ENCODE measurements around the gene REXO5. TPM values are rescaled to one million over a fixed set of nuclear protein-coding genes. Genes with fewer than 3 reads are reported as not detected.
A peak's percentile ranks its signal among the peaks of the same experiment; 100 is the strongest.

The REXO5 gene
- polyA plus RNA-seq, 1 experiment, result 2.6 TPM

- DNase-seq (ENCODE audit: low read depth, low spot score), result no peak
- ChIA-PET POLR2A (interaction anchor here (1.4 kb wide), 1 partner anchor 14 kb away, joined by 4 read pairs; no protein-coding TSS in a partner anchor), CTCF (interaction anchor here (0.7 to 3.3 kb wide), 4 partner anchors 14 to 219 kb away, joined by 3 to 34 read pairs (median 4); no protein-coding TSS in a partner anchor)
- no peaks in the 10 kb centered on the region for H3K27me3 ChIP-seq (ENCODE audit: control insufficient read depth, insufficient read depth, low read length)
- H3K9me3 ChIP-seq (ENCODE audit: control insufficient read depth, insufficient read depth, low read length), result no peaks in the 10 kb centered on the region
- no peak for TF ChIP-seq CTCF (IDR thresholded peaks at IDR 0.05; ENCODE audit: low read depth, low read length)
- peak overlapping the region; percentile 96 for H3K27ac ChIP-seq (ENCODE audit: low read depth, low read length)
- H3K4me3 ChIP-seq (ENCODE audit: low read depth, low read length), result no peak overlapping the region
Measured at GRCh38 chr16:20865420-20866131, 59.2 kb downstream of the REXO5 start.

- POLR2A ChIA-PET, result interaction anchor here (1.4 kb wide), 1 partner anchor 15 kb away, joined by 4 read pairs; no protein-coding TSS in a partner anchor
- no peak overlapping the region for H3K4me3 ChIP-seq (ENCODE audit: low read depth, low read length)
Measured at GRCh38 chr16:20866145-20866772, 59.9 kb downstream of the REXO5 start.

GRCh38 chr16:20866801-20867200, 60.5 kb downstream of the REXO5 start:
- ChIA-PET CTCF (interaction anchor here (0.6 to 3.3 kb wide), 4 partner anchors 16 to 682 kb away, joined by 3 to 34 read pairs (median 4); no protein-coding TSS in a partner anchor), POLR2A (interaction anchor here (1.4 kb wide), 1 partner anchor 15 kb away, joined by 4 read pairs; no protein-coding TSS in a partner anchor)
- Histone ChIP-seq H3K4me3 (ENCODE audit: low read depth, low read length) (no peak overlapping the region), H3K9me3 (ENCODE audit: control insufficient read depth, insufficient read depth, low read length) (no peaks in the 10 kb centered on the region), H3K27me3 (ENCODE audit: control insufficient read depth, insufficient read depth, low read length) (no peaks in the 10 kb centered on the region), H3K27ac (ENCODE audit: low read depth, low read length) (peak overlapping the region; percentile 96)
- DNase-seq (ENCODE audit: low read depth, low spot score), result no peak
- TF ChIP-seq CTCF (IDR thresholded peaks at IDR 0.05; ENCODE audit: low read depth, low read length), result no peak

More at GRCh38 chr16:20866145-20866772, 59.9 kb downstream of the REXO5 start:
- TF ChIP-seq CTCF (IDR thresholded peaks at IDR 0.05; ENCODE audit: low read depth, low read length), result no peak
- CTCF ChIA-PET, result interaction anchor here (0.6 to 3.3 kb wide), 5 partner anchors 14 to 682 kb away, joined by 3 to 34 read pairs (median 4); no protein-coding TSS in a partner anchor
- no peaks in the 10 kb centered on the region for H3K9me3 ChIP-seq (ENCODE audit: control insufficient read depth, insufficient read depth, low read length)
- no peak for DNase-seq (ENCODE audit: low read depth, low spot score)
- H3K27me3 ChIP-seq (ENCODE audit: control insufficient read depth, insufficient read depth, low read length), result no peaks in the 10 kb centered on the region
- peak overlapping the region; percentile 96 for H3K27ac ChIP-seq (ENCODE audit: low read depth, low read length)

- Histone ChIP-seq H3K27ac (ENCODE audit: low read depth, low read length) (no peak overlapping the region), H3K9me3 (ENCODE audit: control insufficient read depth, insufficient read depth, low read length) (no peaks in the 10 kb centered on the region), H3K4me3 (ENCODE audit: low read depth, low read length) (no peak overlapping the region), H3K27me3 (ENCODE audit: control insufficient read depth, insufficient read depth, low read length) (no peaks in the 10 kb centered on the region)
- no peak for TF ChIP-seq CTCF (IDR thresholded peaks at IDR 0.05; ENCODE audit: low read depth, low read length)
- POLR2A ChIA-PET, result no interaction called here
- CTCF ChIA-PET, result interaction anchor here (1.1 to 2.0 kb wide), 4 partner anchors 17 to 433 kb away, joined by 3 to 8 read pairs (median 4); partner anchors contain the start of genes ERI2 and REXO5
- no peak for DNase-seq (ENCODE audit: low read depth, low spot score)
Measured at GRCh38 chr16:20867585-20867984, 61.3 kb downstream of the REXO5 start.

Data from AG04450 (cell line).